ENCODE results near the gene CTNNAL1.

The CTNNAL1 gene

GRCh38 chr9:108933718-108934322, 79.5 kb downstream of the CTNNAL1 start, which contains the start of gene ELP1:
Gene ELP1, minus strand, starts transcription at chr9:108934124. Its CDS starts 2,978 bp downstream, at chr9:108931146.
- H3K27ac ChIP-seq (ENCODE audit: extremely low read depth, low read depth, low read length), result peak within 1 kb of the TSS; percentile 71
- H3K36me3 ChIP-seq (ENCODE audit: control insufficient read depth in 2 of 2, insufficient read depth in 1 of 2, low read length in 2 of 2), result peaks cover 3 to 41% of the 10 kb centered on the region in 2 experiments; a peak in 2 of 3 replicates
- no peaks in the 10 kb centered on the region for H3K4me1 ChIP-seq (ENCODE audit: control insufficient read depth, insufficient read depth, low read length)
- H3K4me3 ChIP-seq (ENCODE audit: low read depth, low read length), result peak within 1 kb of the TSS; percentile 76
- ChIA-PET CTCF (interaction anchor here (0.7 kb wide), 2 partner anchors 10 to 640 kb away, joined by 3 to 4 read pairs; no protein-coding TSS in a partner anchor), POLR2A (interaction anchor here (0.5 to 1.2 kb wide), 2 partner anchors 9 to 22 kb away, joined by 3 to 4 read pairs; no protein-coding TSS in a partner anchor)
- H3K9me3 ChIP-seq (ENCODE audit: control insufficient read depth, insufficient read depth, low read depth, low read length), result no peaks in the 10 kb centered on the region
- TF ChIP-seq ZBTB8A (tag by site-specific recombination; IDR thresholded peaks at IDR 0.05), result peak; percentile 29
- TF ChIP-seq ZNF777 (tag by site-specific recombination; IDR thresholded peaks at IDR 0.05; ENCODE audit: borderline replicate concordance), result peak; percentile 64; the same call in 1 of the 2 replicates
- TF ChIP-seq ZBTB1 (tag by site-specific recombination; IDR thresholded peaks at IDR 0.05), result no peak
- TF ChIP-seq SALL2 (tag by site-specific recombination; IDR thresholded peaks at IDR 0.05; ENCODE audit: borderline replicate concordance), result no peak
- no peak for TF ChIP-seq HOXD13 (CRISPR knock-in tag; IDR thresholded peaks at IDR 0.05; ENCODE audit: borderline replicate concordance)
- no peak for TF ChIP-seq ZSCAN16 (tag by site-specific recombination; IDR thresholded peaks at IDR 0.05)
- TF ChIP-seq ZBTB20 (tag by site-specific recombination; IDR thresholded peaks at IDR 0.05), result peak; percentile 37; the same call in 1 of the 2 replicates
- no peak for TF ChIP-seq ZNF26 (tag by site-specific recombination; IDR thresholded peaks at IDR 0.05)
- no peak for TF ChIP-seq KLF1 (tag by site-specific recombination; IDR thresholded peaks at IDR 0.05)
- peak; percentile 51; the same call in 1 of the 2 replicates for TF ChIP-seq ZXDB (tag by site-specific recombination; IDR thresholded peaks at IDR 0.05)
- TF ChIP-seq KLF16 (tag by site-specific recombination; IDR thresholded peaks at IDR 0.05), result peak; percentile 79
- no peak for TF ChIP-seq ZNF121 (tag by site-specific recombination; IDR thresholded peaks at IDR 0.05)
- TF ChIP-seq ZNF449 (tag by site-specific recombination; IDR thresholded peaks at IDR 0.05), result no peak
- TF ChIP-seq PRDM10 (tag by site-specific recombination; IDR thresholded peaks at IDR 0.05), result peak; percentile 67
- 0 out of 2 replicates have a peak, but pooled peaks have one; percentile 62 for TF ChIP-seq HOXA7 (CRISPR knock-in tag; IDR thresholded peaks at IDR 0.05; ENCODE audit: borderline replicate concordance)
- no peak for TF ChIP-seq ZNF600 (tag by site-specific recombination; IDR thresholded peaks at IDR 0.05)
- no peak for TF ChIP-seq ZNF138 (tag by site-specific recombination; IDR thresholded peaks at IDR 0.05; ENCODE audit: borderline replicate concordance)
- peak; percentile 56; the same call in 1 of the 2 replicates for TF ChIP-seq KLF10 (tag by site-specific recombination; IDR thresholded peaks at IDR 0.05)
- TF ChIP-seq ZNF785 (tag by site-specific recombination; IDR thresholded peaks at IDR 0.05), result no peak
- TF ChIP-seq ZNF704 (tag by site-specific recombination; IDR thresholded peaks at IDR 0.05), result no peak
- no peak for TF ChIP-seq ZNF133 (tag by site-specific recombination; IDR thresholded peaks at IDR 0.05)
- 0 out of 2 replicates have a peak, but pooled peaks have one; percentile 13 for TF ChIP-seq SP7 (tag by site-specific recombination; IDR thresholded peaks at IDR 0.05)
- no peak for TF ChIP-seq ZBTB49 (tag by site-specific recombination; IDR thresholded peaks at IDR 0.05; ENCODE audit: low read depth)
- no peak for TF ChIP-seq ZNF280C (tag by site-specific recombination; IDR thresholded peaks at IDR 0.05)
- no peak for TF ChIP-seq ZNF274 (IDR thresholded peaks at IDR 0.05; ENCODE audit: low read length)
- TF ChIP-seq ZNF274 (tag by site-specific recombination; IDR thresholded peaks at IDR 0.05; ENCODE audit: borderline replicate concordance), result no peak
